K562 (cell line): ENCODE data around the gene ZNF567. TPM values are rescaled to one million over a fixed set of nuclear protein-coding genes. Genes with fewer than 3 reads are reported as not detected.

ENCODE experiments used
- ATAC-seq: fragments of 200-7000 bp; cut with Tn5 transposase; 3 replicates; pipeline ENCODE4 v1.9.1; 2020; ENCODE audit warnings: moderate library complexity
- BruUV-seq: library from RNA; stranded (reverse); fragments of 400-500 nt; replicated peaks from 2 replicates; lab custom pipeline; 2021; lab: Mats Ljungman, UMichigan
- CTCF ChIA-PET: fragments of 300-600 bp; formaldehyde crosslinking; extraction: SDS; loops from one replicate; lab custom pipeline; 2021; ENCODE audit warnings: low intra/inter-chr PET ratio; lab: Yijun Ruan, JAX
- POLR2A ChIA-PET: fragments of 300-600, 350-650 bp; sonication (Branson Sonifier 250); formaldehyde crosslinking; extraction: SDS; loops from one replicate; lab custom pipeline; 2021; ENCODE audit warnings: antibody characterized with exemption, inconsistent platforms; lab: Yijun Ruan, JAX
- DNase-seq, 4 experiments: peaks; one replicate each; pipeline versions ENCODE4 v3.0.0 to v3.0.0-alpha.2; 2011 to 2018; ENCODE audit warnings: low spot score in 3 of 4, mixed read lengths in 3 of 4; ENCODE audit errors: extremely low read depth in 1 of 4
- FAIRE-seq: peaks from 2 replicates; lab custom pipeline; 2011; peaks lifted over from hg19 to GRCh38; lab: Jason Lieb, UNC
- H2AFZ ChIP-seq: 2 replicates; pipeline ENCODE4 v1.6.0; 2011; ENCODE audit warnings: low read depth, low read length, control low read depth, inconsistent platforms
- H3K27ac ChIP-seq: fragments of 200-600 bp; 3 replicates; pipeline ENCODE4 v1.8.0; 2011; ENCODE audit warnings: low read depth, mild to moderate bottlenecking, control low read depth, inconsistent platforms, low read length, moderate library complexity, mixed read lengths; ENCODE audit errors: extremely low read depth
- H3K27me3 ChIP-seq, 2 experiments: fragments of 300-600 bp in 1 of 2; 2 replicates in 1 of 2; 3 replicates in 1 of 2; pipeline versions ENCODE4 v1.6.0 to v1.8.0; 2011; ENCODE audit warnings: inconsistent platforms in 2 of 2, low read length in 2 of 2, mild to moderate bottlenecking in 1 of 2, mixed read lengths in 1 of 2, moderate library complexity in 1 of 2; ENCODE audit not compliant: control insufficient read depth in 2 of 2, insufficient read depth in 2 of 2
- H3K36me3 ChIP-seq: fragments of 300-600 bp; 3 replicates; pipeline ENCODE4 v1.8.0; 2011; ENCODE audit warnings: mild to moderate bottlenecking, low read length, inconsistent platforms; ENCODE audit not compliant: control insufficient read depth, insufficient read depth
- H3K4me1 ChIP-seq, 2 experiments: fragments of 200-600 bp in 1 of 2; replicated peaks in 1 of 2; 2 replicates in 1 of 2; 3 replicates in 1 of 2; pipeline versions ENCODE4 v1.5.1 to v1.8.0; 2011; ENCODE audit warnings: inconsistent platforms in 2 of 2, low read length in 2 of 2, mild to moderate bottlenecking in 1 of 2, mixed read lengths in 1 of 2, moderate library complexity in 1 of 2; ENCODE audit not compliant: control insufficient read depth in 2 of 2, insufficient read depth in 2 of 2
- H3K4me2 ChIP-seq: 2 replicates; pipeline ENCODE4 v1.6.1; 2011; ENCODE audit warnings: low read length, control low read depth, inconsistent platforms, mixed read lengths; ENCODE audit not compliant: insufficient read depth
- H3K4me3 ChIP-seq: fragments of 200-600 bp; sonication (generic), shearing (Covaris generic); 2 replicates; pipeline ENCODE4 v1.5.1; 2016; ENCODE audit warnings: control low read depth, inconsistent platforms
- H3K79me2 ChIP-seq: fragments of 200-600 bp; 3 replicates; pipeline ENCODE4 v1.8.0; 2011; ENCODE audit warnings: low read length, inconsistent platforms; ENCODE audit not compliant: control insufficient read depth, insufficient read depth
- H3K9ac ChIP-seq, 2 experiments: 2 replicates each; pipeline versions ENCODE4 v1.6.0 to v1.6.1; 2011; ENCODE audit warnings: low read depth in 2 of 2, low read length in 2 of 2, control low read depth in 1 of 2, inconsistent platforms in 1 of 2, mild to moderate bottlenecking in 1 of 2, mixed read lengths in 1 of 2; ENCODE audit not compliant: insufficient read depth in 1 of 2
- H3K9me1 ChIP-seq: one replicate; pipeline ENCODE4 v1.6.0; 2011; ENCODE audit warnings: inconsistent platforms, mild to moderate bottlenecking, low read length, moderate library complexity; ENCODE audit not compliant: control insufficient read depth, insufficient read depth
- H3K9me3 ChIP-seq: replicated peaks from 2 replicates; pipeline ENCODE4 v1.5.1; 2011; ENCODE audit warnings: low read depth, low read length, inconsistent platforms; ENCODE audit not compliant: control insufficient read depth, insufficient read depth
- H4K20me1 ChIP-seq: replicated peaks from 2 replicates; pipeline ENCODE4 v1.6.1; 2011; ENCODE audit warnings: low read length, inconsistent platforms, mixed read lengths; ENCODE audit not compliant: control insufficient read depth, insufficient read depth
- CBFA2T3 ChIP-seq: fragments of 450-650 bp; IDR thresholded peaks from 2 replicates; pipeline ENCODE4 v1.6.1; 2017
- DNMT1 ChIP-seq: fragments of 450-650 bp; IDR thresholded peaks from 2 replicates; pipeline ENCODE4 v1.6.1; 2016; ENCODE audit warnings: antibody characterized with exemption, mild to moderate bottlenecking
- HMGN3 ChIP-seq: IDR thresholded peaks from 2 replicates; pipeline ENCODE4 v1.6.1; 2011; ENCODE audit warnings: borderline replicate concordance, low read depth, mild to moderate bottlenecking, mixed read lengths, low read length; ENCODE audit not compliant: insufficient read length; ENCODE audit errors: extremely low read depth
- ID3 ChIP-seq, 2 experiments: fragments of 250-450 bp in 1 of 2; fragments of 450-650 bp in 1 of 2; sonication (Bioruptor Pico) in 1 of 2; IDR thresholded peaks; 2 replicates each; pipeline versions ENCODE4 v1.6.1 to v1.8.0; 2016 to 2021; ENCODE audit warnings: mild to moderate bottlenecking in 2 of 2, moderate library complexity in 2 of 2, missing compliant biosample characterization in 1 of 2, missing genetic modification characterization in 1 of 2
- KAT7 ChIP-seq: sonication (generic); formaldehyde crosslinking; IDR thresholded peaks from 2 replicates; pipeline ENCODE4 v1.8.0; 2022; ENCODE audit warnings: missing genetic modification reagents, mild to moderate bottlenecking, borderline replicate concordance
- MECOM ChIP-seq: fragments of 250-450 bp; sonication (Bioruptor Pico); IDR thresholded peaks from 2 replicates; pipeline ENCODE4 v1.8.0; 2022; ENCODE audit warnings: inconsistent platforms
- PHF8 ChIP-seq: fragments of 200-600 bp; sonication (generic); IDR thresholded peaks from 2 replicates; pipeline ENCODE4 v1.6.1; 2012; ENCODE audit warnings: mixed run types, mild to moderate bottlenecking, inconsistent platforms, low read length, moderate library complexity, borderline replicate concordance
- RBBP5 ChIP-seq: fragments of 200-600 bp; sonication (generic); IDR thresholded peaks from 2 replicates; pipeline ENCODE4 v1.6.1; 2012; ENCODE audit warnings: borderline replicate concordance, mild to moderate bottlenecking, low read length, control low read depth, inconsistent platforms; ENCODE audit not compliant: insufficient read depth, poor library complexity, severe bottlenecking
- SUPT5H ChIP-seq: fragments of 450-650 bp; IDR thresholded peaks from 2 replicates; pipeline ENCODE4 v1.6.1; 2016
- TEAD1 ChIP-seq, 2 experiments: fragments of 450-650 bp in 1 of 2; sonication (generic) in 1 of 2; formaldehyde crosslinking; IDR thresholded peaks; 2 replicates each; pipeline versions ENCODE4 v1.4.0 to v1.8.0; 2020 to 2022; ENCODE audit warnings: mild to moderate bottlenecking in 2 of 2, missing genetic modification reagents in 1 of 2
- THRB ChIP-seq: fragments of 450-650 bp; formaldehyde crosslinking; conservative IDR thresholded peaks from 2 replicates; pipeline ENCODE4 v1.4.0; 2022; ENCODE audit warnings: mild to moderate bottlenecking, missing genetic modification characterization
- TOE1 ChIP-seq, 2 experiments: fragments of 450-650 bp in 1 of 2; sonication (generic) in 1 of 2; formaldehyde crosslinking in 1 of 2; IDR thresholded peaks; 2 replicates each; pipeline versions ENCODE4 v1.7.1 to v1.8.0; 2016 to 2022; ENCODE audit warnings: borderline replicate concordance in 2 of 2, mild to moderate bottlenecking in 2 of 2, antibody characterized with exemption in 1 of 2, inconsistent platforms in 1 of 2, low read depth in 1 of 2, missing genetic modification reagents in 1 of 2, moderate library complexity in 1 of 2
- ZBTB8A ChIP-seq: fragments of 450-650 bp; IDR thresholded peaks from 2 replicates; pipeline ENCODE4 v1.6.1; 2018; ENCODE audit warnings: mild to moderate bottlenecking, moderate library complexity; ENCODE audit not compliant: partially characterized antibody
- ZNF274 ChIP-seq: IDR thresholded peaks from 2 replicates; pipeline ENCODE4 v1.6.1; 2011; ENCODE audit warnings: low read depth, mild to moderate bottlenecking, low read length, moderate library complexity, borderline replicate concordance
- ZNF280A ChIP-seq: fragments of 450-650 bp; IDR thresholded peaks from 2 replicates; pipeline ENCODE4 v1.6.1; 2018; ENCODE audit warnings: mild to moderate bottlenecking, low read depth; ENCODE audit not compliant: partially characterized antibody
- ZNF75A ChIP-seq: fragments of 450-650 bp; formaldehyde crosslinking; IDR thresholded peaks from 2 replicates; pipeline ENCODE4 v1.4.0; 2020; ENCODE audit warnings: mild to moderate bottlenecking
- WGBS: fragments of 100-300 bp; shearing (Covaris generic); methylation state at CpG from one replicate; pipeline ENCODE4 v1.1.6; 2016; ENCODE audit warnings: low coverage, mixed read lengths; ENCODE audit not compliant: insufficient coverage; ENCODE audit errors: missing lambda C conversion rate; 5-methylcytosine and 5-hydroxymethylcytosine counted together
- in situ Hi-C: fragments of 300-500 bp; cut with MboI; formaldehyde crosslinking; loops from 4 replicates; pipeline ENCODE4 v1.15.0; 2018; ENCODE audit warnings: inconsistent platforms, mixed read lengths
- intact Hi-C: fragments of 100-400 bp; cut with micrococcal nuclease; formaldehyde crosslinking; loops from 2 replicates; pipeline ENCODE4 v1.14.2; 2022
- polyA plus RNA-seq, 8 experiments: library from polyadenylated mRNA; depleted of rRNA in 4 of 8; stranded (reverse) in 5 of 8; unstranded in 3 of 8; fragments of >200 nt; fragmentation: Nextera tagmentation in 2 of 8; fragmentation: Illumina TruSeq in 1 of 8; extraction: Ambion mirVana in 2 of 8; extraction: Trizol in 1 of 8; gene quantifications; 2 replicates each; pipeline versions ENCODE4 v1.2.1 to v1.2.3, GENCODE V29; 2011 to 2014; ENCODE audit warnings: inconsistent platforms in 1 of 8, missing spikeins in 1 of 8
- total RNA-seq, 7 experiments: library from RNA; depleted of rRNA in 6 of 7; stranded (reverse); fragments of >200 nt in 6 of 7; fragmentation: Illumina TruSeq in 2 of 7; extraction: Trizol in 2 of 7; gene quantifications; 2 replicates each; pipeline versions ENCODE4 v1.2.1 to v1.2.3, GENCODE V29; 2011 to 2021; ENCODE audit warnings: low replicate concordance in 1 of 7

ZNF567 gene
- total and polyA plus RNA-seq, 9 of the 15 experiments (the other 6 are each of a cell fraction or from before 2014, with no cell fraction given) = 3.1 to 11.5 (median 7.4) TPM

- TF ChIP-seq KAT7 (CRISPR knock-in tag) (no peak), TOE1 (IDR thresholded peaks at IDR 0.05; ENCODE audit: borderline replicate concordance) (no peak), TOE1 (CRISPR knock-in tag; IDR thresholded peaks at IDR 0.05; ENCODE audit: borderline replicate concordance, low read depth) (no peak), CBFA2T3 (no peak), SUPT5H (no peak), TEAD1 (CRISPR knock-in tag; IDR thresholded peaks at IDR 0.05) (no peak), RBBP5 (no peak), DNMT1 (no peak), ID3 (CRISPR knock-in tag; IDR thresholded peaks at IDR 0.05) (no peak), ID3 (tag; IDR thresholded peaks at IDR 0.05) (no peak)
These were observed 22.0 kb downstream of the ZNF567 start (continued) for GRCh38 chr19:36709423-36709822.

- Histone ChIP-seq H3K27ac (no peak overlapping the region), H4K20me1 (no peaks in the 10 kb centered on the region), H2AFZ (no peak overlapping the region), H3K9me3 (peaks cover 22% of the 10 kb centered on the region), H3K79me2 (no peaks in the 10 kb centered on the region), H3K9me1 (no peaks in the 10 kb centered on the region), H3K27me3 (no peaks in the 10 kb centered on the region), H3K36me3 (peaks cover 33% of the 10 kb centered on the region), H3K4me3 (no peak overlapping the region), H3K4me1 (no peaks in the 10 kb centered on the region), H3K4me2 (no peak overlapping the region), H3K9ac (no peak overlapping the region)
- intact Hi-C loops = no loop called here
- in situ Hi-C loops = no loop called here
- 59% methylated on average over 10 of the region's 10 CpGs for WGBS
- ChIA-PET POLR2A (no interaction called here), CTCF (no interaction called here)
- DNase-seq = no peak
- BruUV-seq = no TSS peak
- no peak for ATAC-seq
- no peak for FAIRE-seq
- TF ChIP-seq THRB (CRISPR knock-in tag) = no peak
- TF ChIP-seq ZBTB8A = no peak
- TF ChIP-seq ZNF280A = peak; percentile 40
- peak; percentile 99 for TF ChIP-seq ZNF274
- no peak for TF ChIP-seq PHF8
- TF ChIP-seq HMGN3 = no peak
- peak; percentile 82 for TF ChIP-seq ZNF75A
- TF ChIP-seq MECOM (CRISPR knock-in tag) = no peak
These were observed 32.5 kb downstream of the ZNF567 start for GRCh38 chr19:36719687-36720556.
